Measurements from ENCODE around the gene MAP3K7. TPM values are rescaled to one million over a fixed set of nuclear protein-coding genes. Genes with fewer than 3 reads are reported as not detected.

The MAP3K7 gene
- total and polyA plus RNA-seq, 2 of the 4 experiments (the other 2 are of a cell fraction): 26.5 to 29.9 TPM

GRCh38 chr6:90468080-90468479 is 118.8 kb downstream of the MAP3K7 start:
- Histone ChIP-seq H3K36me3 (ENCODE audit: control insufficient read depth, insufficient read depth, low read length) (no peaks in the 10 kb centered on the region), H2BK20ac (ENCODE audit: low read depth, low read length) (no peak overlapping the region), H2AFZ (replicated peaks; ENCODE audit: low read length, poor library complexity) (no peak overlapping the region), H3K27me3 (ENCODE audit: control insufficient read depth, insufficient read depth, low read length) (peaks cover 12% of the 10 kb centered on the region), H2BK120ac (ENCODE audit: low read depth, low read length) (no peak overlapping the region), H4K20me1 (ENCODE audit: insufficient read depth, low read length) (no peaks in the 10 kb centered on the region), H4K91ac (ENCODE audit: insufficient read depth, low read depth, low read length) (no peak overlapping the region), H3K18ac (ENCODE audit: low read depth, low read length) (no peak overlapping the region), H3K4me3 (ENCODE audit: insufficient read depth, low read depth, low read length) (no peak overlapping the region), H4K8ac (ENCODE audit: low read depth in 2 of 2, low read length in 2 of 2) (no peak overlapping the region), H2AK5ac (ENCODE audit: low read depth, low read length) (no peak overlapping the region), H3K14ac (replicated peaks; ENCODE audit: low read depth, low read length) (no peak overlapping the region), H3K4me1 (ENCODE audit: control insufficient read depth, insufficient read depth, low read length) (no peaks in the 10 kb centered on the region), H3K79me1 (ENCODE audit: low read depth in 1 of 2, low read length in 2 of 2) (no peaks in the 10 kb centered on the region), H3K9ac (ENCODE audit: low read depth, low read length) (no peak overlapping the region), H3K4ac (ENCODE audit: low read depth, low read length) (no peak overlapping the region), H3K9me1 (ENCODE audit: insufficient read depth, low read length) (no peaks in the 10 kb centered on the region), H3K23ac (ENCODE audit: low read depth, low read length) (no peak overlapping the region), H4K5ac (ENCODE audit: low read depth, low read length) (no peak overlapping the region), H2AK9ac (replicated peaks; ENCODE audit: low read depth, low read length, poor library complexity) (no peak overlapping the region), H2BK5ac (ENCODE audit: low read depth, low read length, poor library complexity, severe bottlenecking) (no peak overlapping the region), H3K56ac (ENCODE audit: extremely low read depth, insufficient read depth, low read length) (no peak overlapping the region), H2BK15ac (ENCODE audit: low read depth, low read length) (no peak overlapping the region), H3K27ac (ENCODE audit: insufficient read depth, low read length) (no peak overlapping the region), H3K4me2 (ENCODE audit: low read depth, low read length) (no peak overlapping the region), H3K9me3 (ENCODE audit: control insufficient read depth, insufficient read depth, low read length) (no peaks in the 10 kb centered on the region)
- intact Hi-C loops (cut with micrococcal nuclease) (no loop called here), dilution Hi-C loops (cut with HindIII; ENCODE audit: low sequenced_read_pairs, unreplicated experiment) (no loop called here), in situ Hi-C loops (cut with MboI; ENCODE audit: low sequenced_read_pairs) (no loop called here)
- DNase-seq: peak; percentile 60
- no TSS peak for BruUV-seq (replicated peaks)
- ChIA-PET CTCF (no interaction called here), POLR2A (ENCODE audit: unreplicated experiment) (no interaction called here)
- 90% methylated on average over 2 of the region's 7 CpGs; no CpG with 5 or more reads in 1 of the 2 experiments for WGBS, 2 experiments (ENCODE audit: extremely low coverage in 2 of 2, insufficient read length in 1 of 2)
- no peak for ATAC-seq (ENCODE audit: low read depth)
- no peak for TF ChIP-seq MAZ (IDR thresholded peaks at IDR 0.05; ENCODE audit: borderline replicate concordance, low read depth, low read length)
- TF ChIP-seq FOS (IDR thresholded peaks at IDR 0.05; ENCODE audit: low read depth, low read length): peak; percentile 43; the same call in 1 of the 2 replicates
